HG03457 (cell line): ENCODE data around the gene COPS7A.

Experiments
- ATAC-seq: cut with Tn5 transposase; IDR thresholded peaks from one replicate; pipeline ENCODE4 v1.9.1; 2021; ENCODE audit warnings: moderate number of reproducible peaks; ENCODE audit not compliant: unreplicated experiment

Gene COPS7A

GRCh38 chr12:6723607-6724408 lies at the start of gene COPS7A:
COPS7A (plus strand) TSS chr12:6724046; CDS start chr12:6724657, 611 bp downstream.
- ATAC-seq = peak; percentile 91

- ATAC-seq = no peak
These were observed 46.9 kb upstream of the COPS7A start for GRCh38 chr12:6676962-6677361.

GRCh38 chr12:6684609-6685008 lies 39.2 kb upstream of the COPS7A start:
- ATAC-seq = no peak

- no peak for ATAC-seq
These were observed 38.0 kb upstream of the COPS7A start for GRCh38 chr12:6685814-6686213.

DNA sequence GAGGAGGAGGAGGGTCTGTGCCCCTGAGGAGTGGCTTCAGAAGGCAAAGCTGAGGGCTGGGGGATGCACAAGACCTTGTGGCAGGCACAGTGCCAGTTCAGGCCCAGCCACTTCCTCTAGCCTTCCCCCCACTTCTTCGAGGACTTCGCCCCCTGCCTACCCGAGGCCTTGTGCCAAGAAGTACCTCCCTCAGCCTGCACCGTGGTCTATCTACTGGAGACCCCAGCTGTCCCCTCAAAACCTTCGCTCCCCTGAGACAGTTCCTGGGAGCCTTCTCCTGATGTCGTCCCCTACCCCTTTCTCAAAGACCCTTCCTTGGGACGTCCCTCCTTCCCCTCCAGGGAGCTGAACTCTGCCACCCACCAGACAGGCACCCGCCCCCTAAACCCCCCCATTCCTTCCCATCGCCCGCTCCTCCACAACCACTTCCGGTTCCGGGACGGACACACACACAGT lies 35.3 kb upstream of the COPS7A start:
- peak; percentile 1 for ATAC-seq

DNA sequence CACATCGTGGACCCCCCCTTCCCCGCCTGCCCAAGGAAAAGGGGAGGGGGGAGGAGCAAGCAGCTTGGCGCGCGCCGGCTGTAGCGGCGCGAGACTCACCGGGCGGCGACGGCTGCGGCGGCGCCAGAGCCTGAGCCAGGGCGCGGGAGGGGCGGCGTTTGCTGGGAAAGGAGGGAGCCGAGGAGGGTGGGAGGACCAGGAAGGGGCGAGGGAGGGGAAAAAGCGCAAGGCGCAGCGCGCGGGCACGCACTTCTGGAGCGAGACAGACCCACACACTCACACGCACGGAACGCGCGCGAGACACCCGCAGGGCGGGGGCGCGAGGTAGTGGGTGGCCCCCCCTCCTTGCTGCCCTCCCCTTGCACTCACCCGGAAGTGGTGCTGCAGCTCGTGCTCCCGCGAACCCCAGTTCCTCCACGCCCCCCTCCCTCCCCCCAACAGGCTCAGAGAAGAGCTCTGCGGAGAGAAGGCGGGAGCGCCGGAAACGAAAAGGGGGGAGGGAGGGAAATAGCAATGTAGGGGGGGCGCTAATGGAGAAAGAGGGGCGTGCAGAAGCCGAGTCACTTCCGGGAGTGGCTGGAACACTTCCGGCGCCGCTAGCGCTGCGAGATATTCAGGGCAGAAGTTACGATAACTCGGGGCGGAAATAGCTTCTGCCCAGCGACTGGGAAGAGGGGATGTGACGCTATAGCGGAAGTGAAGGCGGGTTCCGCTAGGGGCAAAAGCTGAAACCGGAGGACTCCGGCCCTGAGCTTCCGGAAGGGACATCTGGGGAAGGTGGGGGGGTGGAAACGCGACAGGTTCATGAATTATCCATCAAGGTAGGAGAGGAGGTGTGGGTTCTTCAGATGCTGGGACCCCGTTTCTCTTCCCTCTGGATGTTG lies 34.6 kb upstream of the COPS7A start, which contains the start of gene ZNF384:
Gene ZNF384, minus strand, starts transcription at position 377 of the 884 bp plus-strand sequence. CDS start 9,855 bp downstream, outside the sequence.
- peak; percentile 70 for ATAC-seq

GRCh38 chr12:6691473-6691872 lies 32.4 kb upstream of the COPS7A start:
- ATAC-seq = no peak

DNA sequence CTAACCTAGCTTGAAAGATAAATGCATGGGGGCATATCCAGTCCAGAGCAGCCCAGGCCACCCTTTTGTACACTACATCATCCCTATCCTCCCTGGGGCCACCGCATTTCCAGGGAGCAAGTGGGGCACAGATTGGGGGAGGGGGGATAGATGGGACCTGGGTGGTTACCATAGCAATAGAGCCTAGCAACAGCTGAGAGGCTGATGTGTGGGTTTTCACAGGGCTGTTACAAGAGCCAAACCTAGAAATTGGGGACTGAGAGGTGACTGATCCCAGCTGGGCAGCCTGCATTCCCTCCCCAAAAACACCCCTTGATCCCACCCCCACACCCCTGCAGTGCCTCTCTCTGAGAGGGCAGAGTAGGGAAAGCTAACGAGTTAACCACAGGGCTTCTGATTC lies 31.0 kb upstream of the COPS7A start:
- no peak for ATAC-seq

- ATAC-seq = no peak
These were observed 30.0 kb upstream of the COPS7A start for GRCh38 chr12:6693832-6694355.

DNA sequence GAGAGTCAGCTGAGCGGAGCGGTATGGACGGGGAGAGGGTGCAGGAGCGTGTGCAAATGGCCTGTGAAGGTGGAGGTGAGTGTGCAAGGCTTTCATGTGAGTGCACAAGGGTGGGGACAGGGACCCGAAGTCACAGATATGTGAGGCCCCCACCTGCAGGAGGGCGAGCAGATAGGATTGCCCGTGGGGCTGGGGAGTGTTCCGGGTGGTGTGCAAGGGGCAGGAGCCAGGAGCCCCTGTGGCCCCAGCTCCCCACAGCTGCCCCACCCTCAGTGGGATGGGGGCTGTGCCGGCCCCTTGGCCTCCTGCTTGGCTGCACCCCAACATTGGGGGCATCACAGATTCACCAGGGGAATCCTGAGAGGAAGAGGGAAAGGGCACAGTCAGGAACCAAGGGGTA lies 29.1 kb upstream of the COPS7A start:
- ATAC-seq = no peak

DNA sequence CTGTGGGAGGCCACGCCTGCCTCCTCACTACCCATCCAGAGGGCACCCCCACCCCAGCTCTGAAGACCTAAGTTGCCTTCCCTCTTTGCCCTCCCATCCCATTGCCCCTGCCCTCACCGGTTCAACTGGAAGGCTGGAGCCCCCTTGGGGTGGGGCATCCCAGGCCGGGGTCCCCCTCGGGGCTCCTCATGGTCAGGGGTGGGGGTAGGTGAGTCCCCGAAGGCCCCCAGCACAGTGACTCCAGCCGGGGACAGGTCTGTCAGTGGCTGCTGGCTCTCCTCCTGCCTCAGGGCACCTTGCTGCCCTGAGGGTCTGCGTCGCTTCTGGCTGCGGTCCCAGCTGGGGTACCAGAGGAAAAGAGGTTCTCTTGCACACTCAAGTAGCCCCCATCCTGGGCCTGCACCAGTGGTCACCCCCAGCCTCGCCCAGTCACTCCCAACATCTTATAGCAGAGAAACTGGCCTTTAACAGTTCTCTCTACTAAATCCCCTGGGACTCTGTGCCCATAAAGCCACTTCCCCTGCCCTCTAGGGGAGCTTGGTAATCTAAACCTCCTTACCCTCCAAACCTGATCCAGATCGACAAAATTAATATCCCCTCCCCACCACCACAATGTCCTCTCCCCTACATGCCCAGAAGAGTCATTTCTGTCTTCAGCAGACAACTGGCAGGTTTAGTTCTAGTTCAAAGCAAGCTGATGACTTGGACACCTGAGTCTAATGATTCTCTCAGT lies 28.4 kb upstream of the COPS7A start:
- no peak for ATAC-seq

DNA sequence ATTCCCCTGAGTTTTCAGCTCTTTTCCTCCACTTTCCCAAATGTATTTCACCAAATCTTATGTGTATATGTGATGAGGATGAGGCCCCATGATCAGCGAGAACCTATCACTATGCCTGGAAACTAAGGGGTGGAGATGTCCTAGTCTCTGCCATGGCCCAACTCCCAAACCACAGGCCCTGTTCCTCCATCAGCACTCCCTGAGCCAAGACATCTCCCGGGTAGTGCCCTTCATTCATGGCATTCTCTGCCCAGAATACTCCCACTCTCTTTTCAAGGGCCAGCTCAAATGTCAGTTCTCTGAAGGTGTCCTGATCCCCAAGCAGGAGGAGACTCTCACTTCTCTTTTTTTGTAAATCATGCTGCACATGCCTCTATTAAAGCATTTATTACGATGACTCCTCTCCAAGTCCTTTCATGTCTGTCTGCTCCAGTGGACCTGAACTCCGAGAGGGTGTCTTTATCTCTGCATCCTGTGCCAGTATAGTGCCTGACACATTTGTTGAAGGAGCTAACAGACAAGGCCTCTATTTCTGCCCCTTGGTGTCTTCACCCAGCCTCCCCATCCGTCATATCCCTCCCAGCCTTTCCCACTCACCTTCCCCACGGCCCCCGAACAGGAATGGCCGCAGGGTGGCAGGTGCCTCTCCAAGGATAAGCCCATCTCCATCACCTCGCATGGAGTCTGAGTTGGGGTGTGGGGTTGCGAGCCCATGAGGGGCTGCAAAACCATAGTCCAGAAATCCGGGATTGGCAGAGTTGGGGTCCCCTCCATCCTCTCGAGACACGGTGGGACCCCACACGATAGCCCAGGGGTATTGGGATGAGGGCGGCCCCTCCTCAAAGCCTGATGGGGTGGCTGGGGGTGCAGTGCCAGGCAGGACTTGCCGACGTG lies 26.9 kb upstream of the COPS7A start:
- ATAC-seq = no peak

- no peak for ATAC-seq
These were observed 26.1 kb upstream of the COPS7A start for GRCh38 chr12:6697584-6698351.

- no peak for ATAC-seq
These were observed 25.3 kb upstream of the COPS7A start for GRCh38 chr12:6698352-6699046.

DNA sequence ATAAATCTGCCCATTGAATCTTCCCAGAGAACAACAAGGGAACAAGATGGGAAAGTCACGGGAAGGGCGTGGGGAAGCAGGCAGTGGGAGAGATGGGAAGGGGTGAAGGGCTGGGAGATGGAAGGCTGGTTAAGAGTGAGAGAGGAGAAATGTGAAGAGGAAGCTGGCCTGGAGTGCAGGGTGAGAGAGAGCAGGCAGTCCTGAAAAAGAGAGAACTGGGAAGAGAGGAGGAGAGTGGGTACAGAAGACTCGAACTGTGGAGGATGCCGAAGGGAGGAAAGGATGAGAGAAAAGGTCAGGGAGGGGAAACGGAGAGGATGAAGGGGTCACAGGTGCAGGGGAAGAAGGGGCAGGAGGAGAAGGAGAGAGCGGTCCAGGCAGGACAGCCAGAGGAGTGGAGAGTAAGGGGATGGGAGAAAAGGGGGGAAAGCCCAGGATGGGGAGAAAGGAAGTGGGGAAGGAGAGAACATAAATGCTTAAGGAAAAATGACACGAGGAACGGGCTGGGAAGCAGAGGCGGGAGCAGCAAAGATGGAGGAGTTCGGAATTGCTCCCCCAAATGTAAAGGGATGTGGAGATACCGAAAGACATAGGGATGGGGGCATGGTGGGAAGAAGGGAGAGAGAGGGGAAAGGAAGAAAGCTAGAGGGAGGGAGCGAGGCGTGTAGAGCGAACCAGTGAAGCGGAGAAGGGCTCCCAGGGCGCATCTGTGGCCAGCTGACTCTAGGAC lies 24.4 kb upstream of the COPS7A start:
- no peak for ATAC-seq

DNA sequence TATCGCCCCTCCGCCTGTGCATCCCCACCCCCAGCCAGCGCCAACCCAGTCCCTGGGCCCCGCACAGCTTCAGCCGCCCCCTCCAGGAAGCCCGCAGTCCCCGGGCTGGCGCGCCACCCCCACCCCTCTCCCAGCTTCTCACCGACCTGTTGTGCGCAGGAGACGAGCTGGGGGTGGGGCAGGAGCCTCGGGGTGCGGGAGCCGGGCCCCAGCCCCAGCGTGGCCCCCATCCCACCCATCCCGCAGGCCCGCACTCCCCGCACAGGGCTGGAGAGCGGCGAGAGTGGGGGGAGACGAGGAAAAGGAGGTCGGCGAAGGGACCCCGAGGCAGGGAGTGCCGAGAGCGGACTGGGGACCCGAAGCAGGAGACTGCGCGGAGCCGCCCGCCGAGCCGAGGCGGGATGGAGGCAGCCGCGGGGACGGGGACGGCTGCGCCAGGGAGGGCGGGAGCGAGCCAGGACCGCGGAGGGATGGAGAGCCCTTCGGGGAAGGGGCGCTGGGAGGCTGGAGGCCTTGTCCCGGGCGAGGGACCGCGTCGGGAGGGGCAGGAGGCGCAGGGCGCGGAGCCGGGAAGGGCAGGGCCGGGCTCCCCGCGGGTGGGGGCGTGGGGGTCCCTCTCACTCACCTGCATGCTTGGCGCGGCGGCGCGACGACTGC lies 23.7 kb upstream of the COPS7A start:
- no peak for ATAC-seq

DNA sequence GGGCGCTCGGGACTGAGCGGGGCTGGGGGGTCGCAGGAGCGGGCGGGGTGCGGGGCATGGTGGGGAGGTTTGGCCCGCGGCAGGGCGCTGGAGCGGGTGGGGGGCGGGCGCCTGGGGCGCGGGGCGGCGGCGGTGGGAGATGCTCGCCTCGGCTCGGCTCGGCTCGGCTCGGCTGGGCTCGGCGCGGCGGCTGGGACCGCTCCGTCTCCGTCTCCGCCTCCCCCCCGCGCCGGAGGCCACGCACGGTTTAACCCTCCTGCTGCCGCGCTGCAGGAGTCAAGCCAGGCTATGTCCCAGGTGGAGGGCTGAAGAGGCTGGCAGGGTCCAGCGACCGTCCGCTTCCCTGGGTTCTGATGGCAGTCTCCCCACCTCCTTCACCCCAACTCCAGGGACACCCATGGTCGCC lies 23.2 kb upstream of the COPS7A start, which contains the start of gene PIANP:
Gene PIANP, minus strand, starts transcription at position 170 of the 406 bp plus-strand sequence. CDS start 2,754 bp downstream, outside the sequence.
- no peak for ATAC-seq
